Measurements from ENCODE around the gene HS3ST3A1. TPM values are rescaled to one million over a fixed set of nuclear protein-coding genes. Genes with fewer than 3 reads are reported as not detected.

HS3ST3A1 gene
- total RNA-seq, 5 donors from 2014 or later (not counting 1 experiment from before 2014, with no cell fraction given) = 1.0 to 2.4 TPM; not detected in 3

DNA sequence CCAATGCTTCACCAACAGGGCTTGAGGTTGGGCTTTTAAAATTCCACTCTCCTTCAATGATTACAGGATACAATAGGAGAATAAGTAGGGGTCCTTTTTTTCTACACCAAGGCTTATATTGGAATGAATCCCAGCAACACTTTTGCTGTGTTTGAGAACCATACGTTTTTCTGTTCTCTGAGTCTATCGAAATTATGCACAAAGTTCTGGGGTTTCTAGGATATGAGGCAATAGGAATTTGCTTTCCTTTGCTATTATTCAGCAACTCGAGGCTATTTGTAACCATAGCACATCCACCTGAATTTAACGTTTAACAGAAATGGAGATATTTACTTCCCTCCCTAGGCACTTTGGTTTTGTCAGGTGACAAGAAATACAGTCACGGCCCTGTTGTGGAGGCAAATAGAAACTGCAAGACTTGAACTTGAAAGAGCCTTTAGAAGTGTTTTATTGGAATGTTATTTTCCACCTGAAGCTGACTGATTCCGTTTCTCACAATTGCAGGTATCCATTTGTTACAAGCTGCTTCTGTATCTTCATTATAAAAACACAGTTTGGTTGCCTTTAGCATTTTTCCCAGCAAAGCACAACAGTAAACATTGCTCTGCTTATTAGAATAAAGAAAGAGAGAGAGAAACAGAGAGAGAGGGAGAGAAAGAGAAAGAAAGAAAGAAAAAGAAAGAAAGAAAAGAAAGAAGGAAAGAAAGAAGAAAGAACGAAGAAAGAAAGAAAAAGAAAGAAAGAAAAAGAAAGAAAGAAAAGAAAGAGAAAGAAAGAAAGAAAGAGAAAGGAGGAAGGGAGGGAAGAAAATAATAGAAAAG lies 109.6 kb downstream of the HS3ST3A1 start:
- no CpG with 5 or more reads among the region's 7 CpGs for WGBS (ENCODE audit: insufficient coverage)
- H3K4me3 Mint-ChIP-seq = no peak overlapping the region
- ChIA-PET CTCF (interaction anchor here in 1 of 2 donors (0.7 kb wide), 1 partner anchor 1434 kb away, joined by 3 read pairs; no protein-coding TSS in a partner anchor), POLR2A (no interaction called here)
- DNase-seq = no peak
- H3K36me3 Mint-ChIP-seq = no peaks in the 10 kb centered on the region
- Histone ChIP-seq H3K27me3 (replicated peaks in 1 of 2; ENCODE audit: control insufficient read depth in 2 of 2, extremely low read depth in 1 of 2, insufficient read depth in 2 of 2, low read length in 1 of 2) (no peaks in the 10 kb centered on the region), H3K36me3 (ENCODE audit: control insufficient read depth in 2 of 2, extremely low read depth in 1 of 2, insufficient read depth in 1 of 2, low read length in 1 of 2) (no peaks in the 10 kb centered on the region), H3K4me3 (ENCODE audit: control insufficient read depth in 1 of 2, extremely low read depth in 1 of 2, low read length in 1 of 2) (no peak overlapping the region), H3K9me3 (no peaks in the 10 kb centered on the region), H3K27ac (ENCODE audit: low read length) (no peak overlapping the region), H3K4me1 (ENCODE audit: control insufficient read depth in 1 of 2, extremely low read depth in 1 of 2, insufficient read depth in 2 of 2, low read length in 2 of 2) (no peaks in the 10 kb centered on the region)
- H3K4me1 Mint-ChIP-seq = no peaks in the 10 kb centered on the region
- no peak for ATAC-seq (replicated peaks in 1 of 4)
- no peak overlapping the region for H3K27ac Mint-ChIP-seq
- peaks cover 0 to 2% of the 10 kb centered on the region in 2 donors for H3K27me3 Mint-ChIP-seq
- H3K9me3 Mint-ChIP-seq = peaks cover 0 to 4% (median 0%) of the 10 kb centered on the region in 3 donors

GRCh38 chr17:13491491-13491890 lies 110.2 kb downstream of the HS3ST3A1 start:
- H3K27ac Mint-ChIP-seq = no peak overlapping the region
- H3K36me3 Mint-ChIP-seq = no peaks in the 10 kb centered on the region
- no peak overlapping the region for H3K4me3 Mint-ChIP-seq
- H3K27me3 Mint-ChIP-seq = peaks cover 2 to 4% of the 10 kb centered on the region in 2 donors
- no peaks in the 10 kb centered on the region for H3K36me3 ChIP-seq (ENCODE audit: control insufficient read depth in 2 of 2, extremely low read depth in 1 of 2, insufficient read depth in 1 of 2, low read length in 1 of 2)
- no peaks in the 10 kb centered on the region for H3K9me3 ChIP-seq
- H3K27ac ChIP-seq (ENCODE audit: low read length) = no peak overlapping the region
- no peaks in the 10 kb centered on the region for H3K27me3 ChIP-seq (replicated peaks in 1 of 2; ENCODE audit: control insufficient read depth in 2 of 2, extremely low read depth in 1 of 2, insufficient read depth in 2 of 2, low read length in 1 of 2)
- ATAC-seq (replicated peaks in 1 of 4) (no peak), DNase-seq (no peak)
- peaks cover 0 to 4% (median 0%) of the 10 kb centered on the region in 3 donors for H3K9me3 Mint-ChIP-seq
- H3K4me3 ChIP-seq (ENCODE audit: control insufficient read depth in 1 of 2, extremely low read depth in 1 of 2, low read length in 1 of 2) = no peak overlapping the region
- CTCF ChIA-PET = no interaction called here
- H3K4me1 Mint-ChIP-seq = no peaks in the 10 kb centered on the region
- POLR2A ChIA-PET = no interaction called here
- H3K4me1 ChIP-seq (ENCODE audit: control insufficient read depth in 1 of 2, extremely low read depth in 1 of 2, insufficient read depth in 2 of 2, low read length in 2 of 2) = no peaks in the 10 kb centered on the region
- no CpG with 5 or more reads among the region's 1 CpG for WGBS (ENCODE audit: insufficient coverage)

DNA sequence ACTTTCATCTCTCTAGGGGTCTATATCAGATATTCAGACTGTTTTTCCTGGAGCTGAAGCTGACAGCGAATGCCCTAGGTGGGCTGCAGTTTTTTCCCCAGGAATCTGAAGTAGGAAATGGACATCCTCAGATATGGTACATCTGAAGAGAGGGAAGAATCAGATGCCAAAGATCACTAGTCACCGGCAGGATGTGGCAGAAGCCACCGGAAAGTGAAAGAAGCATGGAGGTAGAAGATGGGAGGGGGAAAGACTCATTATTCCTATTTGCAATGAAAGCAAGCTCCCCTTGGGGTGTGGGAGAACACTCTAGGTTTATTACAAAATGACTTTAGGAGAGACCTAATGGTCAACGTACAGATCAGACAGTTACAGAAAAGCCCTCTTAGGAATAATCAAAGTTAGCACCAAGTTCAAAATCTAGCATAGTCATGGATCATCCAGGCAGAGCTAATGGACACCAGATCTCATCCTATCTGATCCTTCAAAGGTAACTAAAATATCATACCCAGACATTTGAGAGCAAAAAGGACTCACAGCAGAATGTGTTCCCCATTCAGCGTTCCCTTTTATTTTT lies 110.7 kb downstream of the HS3ST3A1 start:
- CTCF ChIA-PET = no interaction called here
- Mint-ChIP-seq H3K4me1 (no peaks in the 10 kb centered on the region), H3K27ac (no peak overlapping the region)

DNA sequence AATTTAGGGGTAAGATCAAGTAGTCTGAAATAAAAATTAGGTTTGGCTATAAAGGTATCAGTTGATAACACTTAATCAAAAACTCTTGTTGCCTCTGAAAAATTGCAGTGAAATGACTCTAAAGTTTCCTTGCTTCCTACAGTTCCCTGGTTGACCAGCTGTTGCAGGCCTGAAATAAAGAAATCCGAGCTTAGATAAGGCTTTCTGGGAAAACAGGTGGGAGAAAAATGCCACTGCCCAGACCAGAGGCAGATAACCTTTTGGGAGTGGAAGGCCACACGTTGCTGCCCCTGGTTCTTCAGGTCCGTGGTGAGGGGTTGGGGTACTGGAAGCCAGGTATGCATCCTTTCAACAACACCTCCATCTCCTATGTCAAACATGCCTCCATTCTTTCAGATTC lies 111.3 kb downstream of the HS3ST3A1 start:
- Mint-ChIP-seq H3K9me3 (peaks cover 0 to 4% (median 0%) of the 10 kb centered on the region in 3 donors), H3K36me3 (no peaks in the 10 kb centered on the region), H3K4me1 (no peaks in the 10 kb centered on the region), H3K4me3 (no peak overlapping the region), H3K27me3 (peaks cover 2 to 4% of the 10 kb centered on the region in 2 donors), H3K27ac (no peak overlapping the region)
- ATAC-seq (replicated peaks in 1 of 4) = no peak
- ChIA-PET CTCF (no interaction called here), POLR2A (no interaction called here)
- Histone ChIP-seq H3K4me3 (ENCODE audit: control insufficient read depth in 1 of 2, extremely low read depth in 1 of 2, low read length in 1 of 2) (no peak overlapping the region), H3K9me3 (no peaks in the 10 kb centered on the region), H3K27me3 (replicated peaks in 1 of 2; ENCODE audit: control insufficient read depth in 2 of 2, extremely low read depth in 1 of 2, insufficient read depth in 2 of 2, low read length in 1 of 2) (no peaks in the 10 kb centered on the region), H3K36me3 (ENCODE audit: control insufficient read depth in 2 of 2, extremely low read depth in 1 of 2, insufficient read depth in 1 of 2, low read length in 1 of 2) (no peaks in the 10 kb centered on the region), H3K27ac (ENCODE audit: low read length) (no peak overlapping the region), H3K4me1 (ENCODE audit: control insufficient read depth in 1 of 2, extremely low read depth in 1 of 2, insufficient read depth in 2 of 2, low read length in 2 of 2) (no peaks in the 10 kb centered on the region)
- 25% methylated on average over 1 of the region's 3 CpGs for WGBS (ENCODE audit: insufficient coverage)
- DNase-seq = no peak

More for the DNA sequence above, 110.7 kb downstream of the HS3ST3A1 start:
- peaks cover 0 to 4% (median 0%) of the 10 kb centered on the region in 3 donors for H3K9me3 Mint-ChIP-seq
- WGBS (ENCODE audit: insufficient coverage) = 60% methylated on average over 1 of the region's 5 CpGs
- H3K4me1 ChIP-seq (ENCODE audit: control insufficient read depth in 1 of 2, extremely low read depth in 1 of 2, insufficient read depth in 2 of 2, low read length in 2 of 2) = no peaks in the 10 kb centered on the region
- POLR2A ChIA-PET = no interaction called here
- peaks cover 2 to 4% of the 10 kb centered on the region in 2 donors for H3K27me3 Mint-ChIP-seq
- no peak for ATAC-seq (replicated peaks in 1 of 4)
- H3K27me3 ChIP-seq (replicated peaks in 1 of 2; ENCODE audit: control insufficient read depth in 2 of 2, extremely low read depth in 1 of 2, insufficient read depth in 2 of 2, low read length in 1 of 2) = no peaks in the 10 kb centered on the region
- H3K9me3 ChIP-seq = no peaks in the 10 kb centered on the region
- H3K4me3 Mint-ChIP-seq = no peak overlapping the region
- H3K36me3 ChIP-seq (ENCODE audit: control insufficient read depth in 2 of 2, extremely low read depth in 1 of 2, insufficient read depth in 1 of 2, low read length in 1 of 2) = no peaks in the 10 kb centered on the region
- no peaks in the 10 kb centered on the region for H3K36me3 Mint-ChIP-seq
- H3K27ac ChIP-seq (ENCODE audit: low read length) = no peak overlapping the region
- no peak overlapping the region for H3K4me3 ChIP-seq (ENCODE audit: control insufficient read depth in 1 of 2, extremely low read depth in 1 of 2, low read length in 1 of 2)
- no peak for DNase-seq

- Histone ChIP-seq H3K36me3 (ENCODE audit: control insufficient read depth in 2 of 2, extremely low read depth in 1 of 2, insufficient read depth in 1 of 2, low read length in 1 of 2) (no peaks in the 10 kb centered on the region), H3K9me3 (no peaks in the 10 kb centered on the region), H3K4me1 (ENCODE audit: control insufficient read depth in 1 of 2, extremely low read depth in 1 of 2, insufficient read depth in 2 of 2, low read length in 2 of 2) (no peaks in the 10 kb centered on the region), H3K27ac (ENCODE audit: low read length) (no peak overlapping the region), H3K27me3 (replicated peaks in 1 of 2; ENCODE audit: control insufficient read depth in 2 of 2, extremely low read depth in 1 of 2, insufficient read depth in 2 of 2, low read length in 1 of 2) (no peaks in the 10 kb centered on the region), H3K4me3 (ENCODE audit: control insufficient read depth in 1 of 2, extremely low read depth in 1 of 2, low read length in 1 of 2) (no peak overlapping the region)
- Mint-ChIP-seq H3K4me3 (no peak overlapping the region), H3K9me3 (peaks cover under 1 to 8% (median 8%) of the 10 kb centered on the region in 3 donors), H3K4me1 (no peaks in the 10 kb centered on the region), H3K27ac (no peak overlapping the region), H3K36me3 (no peaks in the 10 kb centered on the region), H3K27me3 (peaks cover 3 to 8% of the 10 kb centered on the region in 2 donors)
- no CpG with 5 or more reads among the region's 3 CpGs for WGBS (ENCODE audit: insufficient coverage)
- ChIA-PET CTCF (no interaction called here), POLR2A (no interaction called here)
- DNase-seq (no peak), ATAC-seq (replicated peaks in 1 of 4) (no peak)
Observed at GRCh38 chr17:13485327-13485726, 116.4 kb downstream of the HS3ST3A1 start.

DNA sequence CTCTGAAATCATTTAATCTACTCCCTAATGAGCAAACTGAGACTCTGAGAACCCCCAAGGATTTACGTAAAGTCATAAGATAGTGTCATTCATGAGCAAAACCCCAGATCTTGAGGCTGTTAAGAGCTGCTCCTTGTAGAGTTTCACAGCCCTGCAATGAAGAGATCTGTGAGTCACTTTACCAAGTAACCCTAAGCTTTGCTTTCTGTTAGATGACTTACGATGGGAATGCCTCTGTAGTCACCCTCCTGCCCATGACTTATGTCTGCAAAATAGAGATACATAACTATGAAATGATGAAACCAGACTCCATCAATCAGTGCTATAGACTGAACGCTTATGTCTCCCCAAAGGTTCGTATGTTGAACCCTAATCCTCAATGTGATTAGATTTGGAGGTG lies 117.7 kb downstream of the HS3ST3A1 start:
- ATAC-seq (replicated peaks in 1 of 4) = no peak
- WGBS (ENCODE audit: insufficient coverage) = 97% methylated on average over 3 of the region's 4 CpGs
- Histone ChIP-seq H3K9me3 (no peaks in the 10 kb centered on the region), H3K4me3 (ENCODE audit: control insufficient read depth in 1 of 2, extremely low read depth in 1 of 2, low read length in 1 of 2) (no peak overlapping the region), H3K36me3 (ENCODE audit: control insufficient read depth in 2 of 2, extremely low read depth in 1 of 2, insufficient read depth in 1 of 2, low read length in 1 of 2) (no peaks in the 10 kb centered on the region), H3K4me1 (ENCODE audit: control insufficient read depth in 1 of 2, extremely low read depth in 1 of 2, insufficient read depth in 2 of 2, low read length in 2 of 2) (no peaks in the 10 kb centered on the region), H3K27ac (ENCODE audit: low read length) (no peak overlapping the region), H3K27me3 (replicated peaks in 1 of 2; ENCODE audit: control insufficient read depth in 2 of 2, extremely low read depth in 1 of 2, insufficient read depth in 2 of 2, low read length in 1 of 2) (no peaks in the 10 kb centered on the region)
- Mint-ChIP-seq H3K4me3 (no peak overlapping the region), H3K27me3 (peaks cover 3 to 8% of the 10 kb centered on the region in 2 donors), H3K4me1 (no peaks in the 10 kb centered on the region), H3K27ac (no peak overlapping the region), H3K36me3 (no peaks in the 10 kb centered on the region), H3K9me3 (peaks cover 7 to 15% (median 14%) of the 10 kb centered on the region in 3 donors)
- ChIA-PET CTCF (no interaction called here), POLR2A (no interaction called here)
- DNase-seq = no peak
